HG03139 (cell line): ENCODE measurements around the gene UBXN7.
A peak's percentile ranks its signal among the peaks of the same experiment; 100 is the strongest.
"Not testable (repeated sequence)": the region's sequence is repeated elsewhere in the genome, so short reads cannot be mapped to it uniquely, and the experiment has no call there.

ENCODE experiments used
- ATAC-seq: cut with Tn5 transposase; IDR thresholded peaks from one replicate; pipeline ENCODE4 v1.9.1; 2021; ENCODE audit not compliant: unreplicated experiment

UBXN7 gene

GRCh38 chr3:196320137-196320536 is 112.1 kb downstream of the UBXN7 start:
- ATAC-seq = no peak

- ATAC-seq = peak; percentile 67
Observed at GRCh38 chr3:196317687-196318467, 114.3 kb downstream of the UBXN7 start, which contains the start of gene DYNLT2B. Gene DYNLT2B (minus strand): TSS chr3:196318240. CDS start chr3:196318152, 88 bp downstream.

- not testable (repeated sequence) for ATAC-seq
Observed at GRCh38 chr3:196316799-196317686, 115.2 kb downstream of the UBXN7 start.

GRCh38 chr3:196315821-196316220 is 116.4 kb downstream of the UBXN7 start:
- no peak for ATAC-seq

- ATAC-seq = no peak
Observed at GRCh38 chr3:196314597-196314996, 117.6 kb downstream of the UBXN7 start.

GRCh38 chr3:196314086-196314485 is 118.1 kb downstream of the UBXN7 start:
- not testable (repeated sequence) for ATAC-seq

- not testable (repeated sequence) for ATAC-seq
Observed at GRCh38 chr3:196302960-196303359, 129.3 kb downstream of the UBXN7 start.

- ATAC-seq = not testable (repeated sequence)
Observed at GRCh38 chr3:196302551-196302950, 129.7 kb downstream of the UBXN7 start.

- no peak for ATAC-seq
Observed at GRCh38 chr3:196298521-196298920, 133.7 kb downstream of the UBXN7 start.
